Fibroblast of gingiva (primary cell): ENCODE measurements around the gene GBP3.
"Not testable (repeated sequence)": the region's sequence is repeated elsewhere in the genome, so short reads cannot be mapped to it uniquely, and the experiment has no call there.

ENCODE experiments used
- DNase-seq: peaks from one replicate; pipeline ENCODE4 v3.0.0-alpha.2; 2011; ENCODE audit warnings: low read depth

Gene GBP3

DNA sequence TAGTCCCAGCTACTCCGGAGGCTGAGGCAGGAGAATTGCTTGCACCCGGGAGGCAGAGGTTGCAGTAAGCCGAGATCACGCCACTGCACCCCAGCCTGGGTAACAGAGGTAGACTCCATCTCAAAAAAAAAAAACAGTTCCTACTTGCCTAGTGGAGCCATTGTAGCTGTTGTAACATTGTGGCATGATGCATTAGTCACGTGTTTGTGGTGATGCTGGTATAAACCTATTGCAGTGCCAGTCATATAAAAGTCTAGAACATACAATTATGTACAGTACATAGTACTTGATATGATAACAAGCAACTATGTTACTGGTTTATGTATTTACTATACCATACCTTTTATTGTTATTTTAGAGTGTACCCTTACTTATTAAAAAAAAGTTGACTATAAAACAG is 46.4 kb downstream of the GBP3 start:
- no peak for DNase-seq

DNA sequence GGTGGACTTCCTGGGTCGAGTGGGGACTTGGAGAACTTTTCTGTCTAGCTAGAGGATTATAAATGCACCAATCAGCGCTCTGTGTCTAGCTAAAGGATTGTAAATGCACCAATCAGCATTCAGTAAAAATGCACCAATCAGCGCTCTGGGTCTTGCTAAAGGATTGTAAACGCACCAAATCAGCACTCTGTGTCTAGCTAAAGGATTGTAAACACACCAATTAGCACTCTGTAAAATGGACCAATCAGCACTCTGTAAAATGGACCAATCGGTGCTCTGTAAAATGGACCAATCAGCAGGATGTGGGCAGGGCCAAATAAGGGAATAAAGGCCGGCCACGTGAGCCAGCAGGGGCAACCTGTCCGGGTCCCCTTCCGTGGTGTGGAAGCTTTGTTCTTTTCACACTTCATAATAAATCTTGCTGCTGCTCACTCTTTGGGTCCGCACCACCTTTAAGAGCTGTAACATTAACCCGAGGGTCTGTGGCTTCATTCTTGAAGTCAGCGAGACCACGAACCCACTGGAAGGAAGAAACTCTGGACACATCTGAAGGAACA is 48.0 kb downstream of the GBP3 start:
- DNase-seq: not testable (repeated sequence)

DNA sequence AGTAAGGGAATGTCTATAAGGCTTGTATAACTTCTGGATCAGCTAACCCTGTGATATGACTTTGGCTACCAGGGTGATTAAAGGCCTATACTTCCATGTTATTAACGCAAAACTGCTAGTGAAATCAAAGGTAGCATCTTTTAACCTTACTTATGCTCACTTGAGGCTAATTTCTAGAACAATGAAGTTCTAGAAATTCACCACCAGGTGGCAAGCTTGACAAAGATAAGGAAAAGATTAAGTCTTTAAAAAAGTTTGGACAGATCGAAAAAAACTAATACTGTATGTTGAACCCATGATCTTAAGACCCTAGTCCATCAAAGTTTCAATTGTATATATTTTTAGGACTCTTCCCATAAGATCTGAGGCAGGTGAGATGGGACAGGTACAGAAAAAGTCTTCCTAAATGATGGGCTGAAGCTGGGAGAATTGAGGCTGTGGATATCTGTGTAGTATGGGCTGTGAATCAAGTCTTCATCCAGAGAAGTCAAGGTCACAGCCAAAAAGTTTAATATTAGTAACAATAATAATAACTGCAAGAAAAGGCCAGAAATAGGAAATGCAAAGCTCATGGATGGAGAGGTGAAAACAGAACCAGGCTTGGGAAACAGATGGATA is 49.0 kb downstream of the GBP3 start:
- DNase-seq: peak; percentile 30

DNA sequence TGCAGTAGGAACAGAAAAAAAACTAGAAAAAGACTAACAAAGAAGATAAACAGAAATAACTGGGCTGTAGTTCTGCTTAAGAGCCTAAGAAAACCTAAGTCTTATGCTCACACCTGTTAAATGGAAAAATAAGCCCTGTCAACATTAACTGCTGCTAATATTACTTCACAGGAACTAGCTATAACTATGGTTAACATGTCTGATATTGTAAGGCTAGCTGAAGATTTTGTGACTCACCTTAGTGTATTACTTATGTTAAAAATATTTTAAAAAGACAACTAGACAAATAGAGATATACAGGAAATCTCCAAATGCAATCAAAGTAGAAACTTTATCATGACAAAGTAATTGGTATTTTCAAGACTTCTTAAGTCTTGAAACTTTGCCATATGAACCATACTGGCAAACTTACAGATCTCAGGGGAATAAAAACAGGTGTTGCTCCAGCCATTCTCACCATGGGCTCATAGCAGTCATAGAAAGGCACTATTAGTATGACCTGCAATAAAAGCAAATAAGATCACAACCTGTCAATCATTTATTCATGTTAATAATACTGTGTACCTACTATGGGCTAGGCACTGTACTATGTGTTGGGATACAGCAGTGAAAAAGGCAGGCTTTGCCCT is 60.9 kb downstream of the GBP3 start:
- no peak for DNase-seq

DNA sequence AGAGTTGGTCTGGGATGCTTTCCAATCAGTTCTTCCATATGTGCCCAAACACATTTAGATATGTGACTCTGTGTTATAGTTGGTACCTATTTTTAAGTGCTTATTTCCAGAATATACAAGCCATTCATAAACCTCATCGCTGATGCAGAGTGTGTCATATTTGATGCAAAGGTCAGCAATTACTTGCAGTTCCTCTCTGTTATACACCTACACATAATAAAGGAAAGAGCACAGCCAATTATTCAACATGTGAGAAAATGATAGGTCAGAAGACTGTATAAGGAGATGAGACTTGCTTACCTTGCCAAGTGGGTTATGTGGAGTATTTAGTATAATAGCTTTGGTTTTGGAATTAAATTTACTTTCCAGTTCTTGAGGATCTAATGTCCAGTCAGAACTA is 61.6 kb downstream of the GBP3 start:
- DNase-seq: no peak
